Nephron progenitor cell (in vitro differentiated cells): ENCODE data around the gene DEFB108B.
"Not testable (repeated sequence)": the region's sequence is repeated elsewhere in the genome, so short reads cannot be mapped to it uniquely, and the experiment has no call there.

Experiments
- DNase-seq: peaks from one replicate; pipeline ENCODE4 v3.0.0; 2021
- H3K27ac Mint-ChIP-seq: 2 replicates; pipeline ENCODE4 v1.8.0; 2021; ENCODE audit warnings: mild to moderate bottlenecking, moderate library complexity, mixed read lengths
- H3K27me3 Mint-ChIP-seq: 2 replicates; pipeline ENCODE4 v1.8.0; 2021; ENCODE audit warnings: mild to moderate bottlenecking, low read depth, mixed read lengths; ENCODE audit not compliant: poor library complexity
- H3K36me3 Mint-ChIP-seq: 2 replicates; pipeline ENCODE4 v1.8.0; 2021; ENCODE audit warnings: low read depth, mixed read lengths
- H3K4me1 Mint-ChIP-seq: 2 replicates; pipeline ENCODE4 v1.8.0; 2021; ENCODE audit warnings: mixed read lengths
- H3K4me3 Mint-ChIP-seq: 2 replicates; pipeline ENCODE4 v1.8.0; 2021; ENCODE audit warnings: mild to moderate bottlenecking, moderate library complexity, mixed read lengths
- H3K9me3 Mint-ChIP-seq: 2 replicates; pipeline ENCODE4 v1.8.0; 2021; ENCODE audit warnings: mild to moderate bottlenecking, moderate library complexity, mixed read lengths
- TF ChIP-seq, protein P1 (sequence below): fragments of 200-600 bp; sonication (generic); IDR thresholded peaks from 2 replicates; pipeline ENCODE4 v1.5.0; 2021; ENCODE audit warnings: antibody characterized with exemption

Gene DEFB108B

DNA sequence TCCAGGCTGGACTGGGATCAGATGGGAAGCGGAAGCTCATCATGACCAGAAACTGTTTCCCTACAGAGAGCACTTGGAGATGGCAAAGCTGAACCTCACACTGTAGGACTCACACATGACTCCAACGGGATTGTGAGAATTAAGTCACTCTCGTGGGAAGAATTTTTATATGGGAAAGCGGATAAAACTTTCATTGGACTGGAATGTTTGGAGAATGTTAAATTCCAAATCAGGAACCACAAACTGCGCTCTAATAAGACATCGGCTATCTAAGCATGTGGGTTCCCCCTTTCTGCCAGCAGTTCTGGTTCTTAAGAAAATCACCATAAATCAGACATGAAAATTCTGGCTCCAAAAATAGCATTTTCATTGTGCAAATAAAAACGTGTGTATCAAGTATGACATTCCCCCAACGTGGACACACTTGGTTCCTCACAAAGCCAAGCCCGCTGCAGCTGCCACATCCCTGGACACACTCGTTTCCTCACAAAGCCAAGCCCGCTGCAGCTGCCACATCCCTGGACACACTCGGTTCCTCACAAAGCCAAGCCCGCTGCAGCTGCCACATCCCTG, 33.4 kb upstream of the DEFB108B start:
- not testable (repeated sequence) for DNase-seq, H3K36me3 Mint-ChIP-seq, H3K9me3 Mint-ChIP-seq, H3K27me3 Mint-ChIP-seq, H3K27ac Mint-ChIP-seq, H3K4me3 Mint-ChIP-seq
- peaks cover 29% of the 10 kb centered on the region for H3K4me1 Mint-ChIP-seq

DNA sequence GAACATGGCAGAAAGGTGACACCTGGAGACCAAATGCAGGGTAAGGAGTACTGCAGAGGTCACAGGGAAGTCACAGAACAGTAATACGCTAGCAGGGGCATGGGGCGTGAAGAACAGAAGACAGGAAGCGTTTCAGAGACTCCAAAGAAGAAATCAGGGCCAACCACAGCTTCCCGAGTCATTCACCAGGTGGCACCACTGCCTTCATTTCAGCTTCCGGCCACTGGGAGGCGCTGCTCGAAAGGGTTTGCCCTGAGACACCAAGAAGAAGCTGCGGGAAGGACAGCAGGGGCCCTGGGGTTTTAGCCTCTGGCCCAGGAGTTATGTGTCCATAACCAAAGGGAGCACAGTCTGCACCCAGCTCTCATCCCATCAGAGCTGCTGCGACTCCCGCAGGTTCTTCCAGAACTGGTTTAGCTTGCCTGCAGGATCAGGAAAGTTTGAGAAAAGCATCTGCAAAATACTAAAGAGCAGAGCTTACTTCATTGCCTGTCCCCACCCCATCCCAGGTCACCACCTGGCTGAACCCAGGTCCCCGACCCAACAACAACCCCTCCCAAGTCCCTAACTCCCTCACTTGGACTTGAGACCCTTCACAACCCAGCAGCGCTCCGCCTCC, 32.6 kb upstream of the DEFB108B start:
- peaks cover 21% of the 10 kb centered on the region for H3K4me1 Mint-ChIP-seq
- not testable (repeated sequence) for H3K9me3 Mint-ChIP-seq, H3K27ac Mint-ChIP-seq

DNA sequence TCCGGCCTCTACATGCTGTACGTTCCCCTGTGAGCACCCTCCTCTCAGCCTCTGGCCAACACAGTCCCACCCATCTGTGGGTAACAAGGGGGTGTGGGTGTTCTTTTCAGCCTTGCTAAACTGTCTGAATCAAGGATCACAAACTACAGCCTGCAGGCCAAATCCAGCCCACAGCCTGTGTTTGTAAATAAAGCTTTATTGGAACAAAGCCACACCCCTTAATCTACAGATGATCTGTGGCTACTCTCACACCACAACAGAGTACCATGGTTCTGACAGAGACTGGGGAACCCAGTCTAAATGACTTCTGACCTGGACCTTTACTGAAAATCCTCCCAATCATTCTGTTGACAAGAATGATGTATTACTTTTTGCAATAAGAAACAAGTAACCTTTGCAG, 32.0 kb upstream of the DEFB108B start:
- H3K36me3 Mint-ChIP-seq: not testable (repeated sequence)

More for the DNA sequence above, 32.6 kb upstream of the DEFB108B start:
- H3K27me3 Mint-ChIP-seq, H3K4me3 Mint-ChIP-seq, H3K36me3 Mint-ChIP-seq: not testable (repeated sequence)
- DNase-seq: peak; percentile 88
- TF ChIP-seq, protein P1, sequence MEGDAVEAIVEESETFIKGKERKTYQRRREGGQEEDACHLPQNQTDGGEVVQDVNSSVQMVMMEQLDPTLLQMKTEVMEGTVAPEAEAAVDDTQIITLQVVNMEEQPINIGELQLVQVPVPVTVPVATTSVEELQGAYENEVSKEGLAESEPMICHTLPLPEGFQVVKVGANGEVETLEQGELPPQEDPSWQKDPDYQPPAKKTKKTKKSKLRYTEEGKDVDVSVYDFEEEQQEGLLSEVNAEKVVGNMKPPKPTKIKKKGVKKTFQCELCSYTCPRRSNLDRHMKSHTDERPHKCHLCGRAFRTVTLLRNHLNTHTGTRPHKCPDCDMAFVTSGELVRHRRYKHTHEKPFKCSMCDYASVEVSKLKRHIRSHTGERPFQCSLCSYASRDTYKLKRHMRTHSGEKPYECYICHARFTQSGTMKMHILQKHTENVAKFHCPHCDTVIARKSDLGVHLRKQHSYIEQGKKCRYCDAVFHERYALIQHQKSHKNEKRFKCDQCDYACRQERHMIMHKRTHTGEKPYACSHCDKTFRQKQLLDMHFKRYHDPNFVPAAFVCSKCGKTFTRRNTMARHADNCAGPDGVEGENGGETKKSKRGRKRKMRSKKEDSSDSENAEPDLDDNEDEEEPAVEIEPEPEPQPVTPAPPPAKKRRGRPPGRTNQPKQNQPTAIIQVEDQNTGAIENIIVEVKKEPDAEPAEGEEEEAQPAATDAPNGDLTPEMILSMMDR: peak; percentile 55

DNA sequence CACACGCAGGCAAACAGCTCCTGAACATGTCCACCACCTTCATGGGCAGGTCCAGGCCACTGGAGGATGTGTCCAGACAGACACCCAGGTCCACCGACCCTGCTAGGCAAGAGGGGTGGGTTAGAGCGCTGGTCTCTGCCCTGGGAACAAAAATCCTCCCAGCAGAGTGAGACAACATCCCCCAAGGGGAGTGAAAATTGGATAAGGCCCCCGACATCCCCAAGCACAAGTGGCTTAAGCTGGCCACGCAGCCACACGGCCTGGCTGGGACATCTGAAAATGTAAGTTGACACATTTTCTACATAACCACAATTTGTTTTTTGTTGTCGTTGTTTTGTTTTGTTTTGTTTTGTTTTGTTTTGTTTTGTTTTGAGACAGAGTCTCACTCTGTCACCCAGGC, 30.1 kb upstream of the DEFB108B start:
- Mint-ChIP-seq H3K4me1 (peaks cover 14% of the 10 kb centered on the region), H3K27ac (peak overlapping the region; percentile 42)
- H3K27me3 Mint-ChIP-seq, DNase-seq, H3K36me3 Mint-ChIP-seq, H3K4me3 Mint-ChIP-seq, H3K9me3 Mint-ChIP-seq: not testable (repeated sequence)

More for the DNA sequence above, 32.0 kb upstream of the DEFB108B start:
- H3K4me1 Mint-ChIP-seq: peaks cover 15% of the 10 kb centered on the region
- H3K9me3 Mint-ChIP-seq, H3K27me3 Mint-ChIP-seq, DNase-seq, H3K27ac Mint-ChIP-seq, H3K4me3 Mint-ChIP-seq: not testable (repeated sequence)

DNA sequence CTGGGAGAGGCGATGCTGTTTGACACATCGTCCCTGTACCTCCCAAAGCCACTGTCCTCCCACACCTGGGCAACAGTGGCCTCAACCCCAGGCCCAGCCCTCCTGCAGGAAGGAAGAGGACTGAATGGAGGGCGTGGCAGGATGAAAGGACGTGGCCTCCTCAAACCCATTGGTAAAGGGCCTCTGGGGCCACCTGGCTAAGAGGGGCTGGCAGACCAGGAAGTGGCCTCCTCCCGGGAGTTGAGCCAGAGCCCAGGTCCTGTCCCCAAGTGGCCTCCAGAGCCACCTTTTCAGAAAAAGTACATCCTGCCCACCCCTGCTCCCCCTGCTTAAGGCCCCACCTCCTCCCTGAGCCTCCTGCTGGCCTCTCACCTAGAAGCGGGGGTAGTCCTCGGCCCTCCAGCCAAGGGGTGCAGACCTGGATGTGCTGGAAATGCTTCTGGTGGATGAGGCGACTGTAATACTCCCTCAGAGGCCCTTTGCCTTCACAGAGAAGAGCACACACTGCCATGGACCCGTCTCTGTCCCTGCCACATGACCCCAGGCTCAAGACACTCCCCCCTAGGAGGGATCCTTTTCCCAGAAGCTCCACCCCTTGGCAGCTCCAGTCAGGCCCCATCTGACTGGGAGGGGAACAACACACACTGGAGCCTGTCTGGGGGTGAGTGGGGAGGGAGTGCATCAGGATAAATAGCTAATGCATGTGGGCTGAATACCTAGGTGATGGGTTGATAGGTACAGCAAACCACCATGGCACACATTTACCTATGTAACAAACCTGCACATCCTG, 28.6 kb upstream of the DEFB108B start:
- H3K27me3 Mint-ChIP-seq, H3K4me3 Mint-ChIP-seq, H3K27ac Mint-ChIP-seq, H3K36me3 Mint-ChIP-seq, DNase-seq, H3K9me3 Mint-ChIP-seq: not testable (repeated sequence)
- peaks cover 20% of the 10 kb centered on the region for H3K4me1 Mint-ChIP-seq

DNA sequence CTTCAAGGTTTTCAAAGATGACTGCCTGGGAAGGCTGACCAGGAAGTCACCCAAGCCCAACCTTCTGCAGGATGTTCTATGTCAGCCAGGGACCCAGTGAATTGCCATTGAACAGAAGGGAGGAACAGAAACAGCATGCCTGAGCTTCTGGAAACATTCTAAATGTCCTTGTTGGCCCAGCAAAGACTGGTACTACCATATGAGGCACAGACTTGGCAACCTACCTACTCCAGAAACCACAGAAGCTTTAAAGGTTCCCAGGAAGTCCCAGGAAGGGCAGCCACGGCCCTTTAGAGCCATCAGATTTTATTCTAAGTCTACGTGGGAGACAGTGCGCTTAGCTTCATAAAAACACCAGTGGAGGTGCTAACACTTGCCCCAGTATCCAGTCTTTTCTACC, 20.5 kb upstream of the DEFB108B start:
- H3K4me3 Mint-ChIP-seq: peak overlapping the region; percentile 75
- H3K27me3 Mint-ChIP-seq, DNase-seq, H3K9me3 Mint-ChIP-seq, H3K27ac Mint-ChIP-seq, H3K36me3 Mint-ChIP-seq: not testable (repeated sequence)
- H3K4me1 Mint-ChIP-seq: peaks cover 12% of the 10 kb centered on the region

DNA sequence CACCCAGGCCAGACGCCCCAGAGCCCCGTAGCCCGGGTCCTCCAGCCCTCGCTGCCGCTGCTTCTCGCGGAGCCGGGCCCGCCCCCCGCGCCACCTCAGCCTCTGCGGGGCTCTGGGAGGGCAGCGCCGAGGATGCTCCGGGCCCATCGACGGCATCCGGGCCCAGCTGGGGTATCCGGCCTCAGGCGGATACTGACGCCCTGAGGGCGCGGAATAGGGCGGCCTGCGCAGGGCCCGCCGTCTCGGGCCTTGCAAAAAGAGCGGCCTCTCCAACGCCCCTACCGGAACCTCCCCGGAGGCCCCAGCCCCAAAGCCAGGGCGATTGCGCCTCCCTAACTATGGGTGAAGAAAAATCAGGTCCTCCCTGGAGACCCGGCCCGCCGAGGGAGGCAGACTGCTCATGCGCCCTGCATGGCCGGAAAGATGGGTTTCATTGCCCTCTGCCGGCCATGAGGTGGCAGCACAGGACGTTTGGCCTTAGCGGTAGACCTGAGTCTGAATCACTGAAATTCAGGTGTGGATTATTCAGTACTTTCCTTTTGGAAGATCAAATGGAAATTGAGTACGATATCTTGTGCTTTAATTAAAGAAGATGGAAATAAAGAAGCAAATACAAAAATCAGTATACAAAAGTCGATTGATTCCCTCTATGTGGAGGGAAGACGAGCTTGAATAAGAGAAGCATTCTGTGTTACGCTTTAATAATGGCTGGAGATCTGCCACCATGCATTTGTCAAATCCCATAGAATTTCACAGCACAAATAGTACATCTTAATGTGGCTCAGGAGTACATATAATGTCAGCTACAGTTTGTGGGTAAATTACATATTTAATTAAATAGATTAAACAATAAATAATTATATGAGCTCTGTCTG, 19.3 kb upstream of the DEFB108B start:
- TF ChIP-seq, protein P1: peak; percentile 54

DNA sequence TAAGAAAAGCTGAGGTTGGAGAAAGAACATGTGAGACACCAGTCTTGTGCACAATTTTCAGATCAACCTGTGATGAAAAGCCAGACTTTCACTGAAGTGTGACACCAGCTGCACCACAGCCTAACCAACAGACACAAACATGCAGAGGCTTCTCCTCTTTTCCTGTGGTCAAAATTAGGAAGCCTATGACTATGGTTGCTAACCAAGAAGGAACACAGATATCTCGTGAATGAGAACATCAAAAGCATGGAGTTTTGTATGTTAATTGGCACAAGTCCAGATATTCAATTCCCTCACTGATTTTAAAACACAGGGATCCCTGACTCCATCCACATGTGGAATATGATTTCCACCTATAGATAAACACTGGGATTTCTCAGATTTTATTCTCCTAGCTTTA, 11.5 kb upstream of the DEFB108B start:
- not testable (repeated sequence) for H3K4me1 Mint-ChIP-seq, H3K27ac Mint-ChIP-seq, H3K36me3 Mint-ChIP-seq, H3K9me3 Mint-ChIP-seq, DNase-seq, H3K27me3 Mint-ChIP-seq, H3K4me3 Mint-ChIP-seq

More for the DNA sequence above, 19.3 kb upstream of the DEFB108B start:
- not testable (repeated sequence) for H3K27ac Mint-ChIP-seq, H3K36me3 Mint-ChIP-seq, H3K27me3 Mint-ChIP-seq, H3K9me3 Mint-ChIP-seq
- Mint-ChIP-seq H3K4me3 (peak overlapping the region; percentile 79), H3K4me1 (peaks cover 12% of the 10 kb centered on the region)
- DNase-seq: peak; percentile 87

DNA sequence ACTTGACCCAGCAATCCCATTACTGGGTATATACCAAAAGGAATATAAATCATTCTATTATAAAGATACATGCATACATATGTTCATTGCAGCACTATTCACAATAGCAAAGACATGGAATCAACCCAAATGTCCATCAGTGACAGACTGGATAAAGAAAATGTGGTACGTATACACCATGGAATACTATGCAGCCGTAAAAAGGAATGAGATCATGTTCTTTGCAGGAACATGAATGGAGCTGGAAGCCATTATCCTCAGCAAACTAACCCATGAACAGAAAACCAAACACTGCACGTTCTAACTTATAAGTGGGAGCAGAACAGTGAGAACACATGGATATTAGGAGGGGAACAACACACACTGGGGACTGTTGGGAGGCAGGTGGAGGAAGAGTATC, 3.8 kb upstream of the DEFB108B start:
- H3K4me1 Mint-ChIP-seq, H3K27me3 Mint-ChIP-seq, H3K4me3 Mint-ChIP-seq, H3K27ac Mint-ChIP-seq, DNase-seq, H3K36me3 Mint-ChIP-seq: not testable (repeated sequence)
- H3K9me3 Mint-ChIP-seq: peaks cover 27% of the 10 kb centered on the region

DNA sequence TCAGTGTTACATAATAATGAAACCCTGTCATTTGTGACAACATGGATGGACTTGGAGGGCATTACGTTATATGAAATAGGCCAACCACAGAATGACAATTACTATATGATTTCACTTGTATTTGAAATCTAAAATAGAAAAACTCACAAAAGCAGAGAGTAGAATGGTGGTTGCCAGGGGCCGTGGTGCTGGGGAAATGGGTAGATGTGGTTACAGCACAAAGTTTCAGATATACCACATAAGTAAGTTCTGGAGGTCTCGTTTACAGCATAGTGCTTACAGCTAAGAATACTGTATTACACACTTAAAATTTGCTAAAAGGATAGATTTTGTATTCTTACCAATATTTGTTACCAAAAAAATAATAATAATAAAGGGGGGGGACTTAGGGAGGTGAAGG, 3.3 kb upstream of the DEFB108B start:
- peaks cover 27% of the 10 kb centered on the region for H3K9me3 Mint-ChIP-seq
- not testable (repeated sequence) for H3K4me3 Mint-ChIP-seq, H3K36me3 Mint-ChIP-seq, H3K27ac Mint-ChIP-seq, H3K27me3 Mint-ChIP-seq, H3K4me1 Mint-ChIP-seq, DNase-seq

DNA sequence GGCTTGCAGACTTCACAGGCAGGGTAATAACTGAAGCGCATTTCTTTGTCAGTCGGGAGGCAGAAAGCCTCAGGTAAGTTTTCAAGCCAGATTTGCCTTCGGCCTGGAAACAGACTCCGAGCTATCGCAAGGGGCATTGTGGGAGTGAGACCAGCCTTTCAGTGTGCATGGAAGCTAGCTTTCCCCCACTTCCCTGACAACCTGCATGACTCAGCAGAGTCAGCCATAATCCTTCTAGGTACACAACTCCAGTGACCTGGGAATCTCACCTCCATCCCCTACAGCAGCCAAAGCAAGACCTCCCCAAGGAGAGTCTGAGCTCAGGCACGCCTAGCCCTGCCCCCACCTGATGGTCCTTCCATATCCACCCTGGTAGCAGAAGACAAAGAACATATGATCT, 9.7 kb downstream of the DEFB108B start:
- Mint-ChIP-seq H3K9me3 (peaks cover 15% of the 10 kb centered on the region), H3K4me1 (peaks cover 16% of the 10 kb centered on the region)
- not testable (repeated sequence) for H3K27me3 Mint-ChIP-seq, DNase-seq, H3K27ac Mint-ChIP-seq, H3K4me3 Mint-ChIP-seq, H3K36me3 Mint-ChIP-seq

DNA sequence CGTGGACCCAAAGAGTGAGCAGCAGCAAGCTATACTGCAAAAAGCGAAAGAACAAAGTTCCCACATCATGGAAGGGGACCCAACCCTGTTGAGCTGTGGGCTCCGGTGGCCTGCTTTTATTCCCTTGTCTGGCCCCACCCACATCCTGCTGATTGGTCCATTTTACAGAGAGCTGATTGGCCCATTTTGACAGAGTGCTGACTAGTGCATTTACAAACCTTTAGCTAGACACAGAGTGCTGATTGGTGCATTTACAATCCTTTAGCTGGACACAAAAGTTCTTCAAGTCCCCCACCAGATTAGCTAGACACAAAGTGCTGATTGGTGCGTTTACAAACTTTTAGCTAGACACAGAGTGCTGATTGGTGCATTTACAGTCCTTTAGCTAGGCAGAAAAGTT, 10.4 kb downstream of the DEFB108B start:
- H3K36me3 Mint-ChIP-seq, H3K27ac Mint-ChIP-seq, DNase-seq, H3K4me3 Mint-ChIP-seq, H3K27me3 Mint-ChIP-seq: not testable (repeated sequence)
- H3K9me3 Mint-ChIP-seq: peaks cover 22% of the 10 kb centered on the region
- H3K4me1 Mint-ChIP-seq: peaks cover 11% of the 10 kb centered on the region
